CD4-positive, alpha-beta T cell treated with Interleukin-6 at 100 ng/mL for 8 hours (primary cell): ENCODE measurements around the gene AMER3.

Experiments used
- DNase-seq: peaks from one replicate; pipeline ENCODE4 v3.0.0-alpha.2; 2020; ENCODE audit warnings: mixed read lengths, low spot score

Gene AMER3

GRCh38 chr2:130756053-130756873, 923 bp downstream of the AMER3 start:
- no peak for DNase-seq

- no peak for DNase-seq
These were observed 1.7 kb downstream of the AMER3 start for GRCh38 chr2:130756874-130757668.

- no peak for DNase-seq
These were observed 4.8 kb downstream of the AMER3 start for GRCh38 chr2:130759906-130760753.

GRCh38 chr2:130760754-130761751, 5.7 kb downstream of the AMER3 start:
- DNase-seq, result no peak

- DNase-seq, result no peak
These were observed 6.9 kb downstream of the AMER3 start for GRCh38 chr2:130762031-130762909.

GRCh38 chr2:130762910-130763385, 7.6 kb downstream of the AMER3 start:
- no peak for DNase-seq

GRCh38 chr2:130763405-130763804, 8.1 kb downstream of the AMER3 start:
- no peak for DNase-seq

GRCh38 chr2:130764035-130764820, 8.9 kb downstream of the AMER3 start:
- no peak for DNase-seq

GRCh38 chr2:130764821-130765115, 9.4 kb downstream of the AMER3 start:
- DNase-seq, result no peak

- DNase-seq, result no peak
These were observed 10.1 kb downstream of the AMER3 start for GRCh38 chr2:130765464-130765863.

GRCh38 chr2:130766037-130766436, 10.7 kb downstream of the AMER3 start:
- DNase-seq, result no peak

- DNase-seq, result no peak
These were observed 11.5 kb downstream of the AMER3 start for GRCh38 chr2:130766711-130767407.

GRCh38 chr2:130767408-130767775, 12.1 kb downstream of the AMER3 start:
- DNase-seq, result no peak

GRCh38 chr2:130768191-130768855, 13.0 kb downstream of the AMER3 start:
- no peak for DNase-seq

- DNase-seq, result no peak
These were observed 14.1 kb downstream of the AMER3 start for GRCh38 chr2:130769343-130769907.

- no peak for DNase-seq
These were observed 21.2 kb downstream of the AMER3 start for GRCh38 chr2:130776550-130776949.

GRCh38 chr2:130778781-130779180, 23.4 kb downstream of the AMER3 start:
- no peak for DNase-seq
